LNCaP clone FGC (cell line): ENCODE results near the gene ESAM.
A peak's percentile ranks its signal among the peaks of the same experiment; 100 is the strongest.

Source experiments
- DNase-seq: peaks from one replicate; pipeline ENCODE4 v3.0.0-alpha.2; 2011; ENCODE audit warnings: low read depth
- H3K4me3 ChIP-seq: 2 replicates; pipeline ENCODE4 v1.5.1; 2011; ENCODE audit warnings: mild to moderate bottlenecking, low read depth, low read length, control low read depth
- TF ChIP-seq, protein P1 (sequence below): IDR thresholded peaks from 2 replicates; pipeline ENCODE4 v1.5.1; 2012; ENCODE audit warnings: mild to moderate bottlenecking; ENCODE audit not compliant: control insufficient read depth, insufficient read depth; ENCODE audit errors: extremely low read depth

Gene ESAM

DNA sequence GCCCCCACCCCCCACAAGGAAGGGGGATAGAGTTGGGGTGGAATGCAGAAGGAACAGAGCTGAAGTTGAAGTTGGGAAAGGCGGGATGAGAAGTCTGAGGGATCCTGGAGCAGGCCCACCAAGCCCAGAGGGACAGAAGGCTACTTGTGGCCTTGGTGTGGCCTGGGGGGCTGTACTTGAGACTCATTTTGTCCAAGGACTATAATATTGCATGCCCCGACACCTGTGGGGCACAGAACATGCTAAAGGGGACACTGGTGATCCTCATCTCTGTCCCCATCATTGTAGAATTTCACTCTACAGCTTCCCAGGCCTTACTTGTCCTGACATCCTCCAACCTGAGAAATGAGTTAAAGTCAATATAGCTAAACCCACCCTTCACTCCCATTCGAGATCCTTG, 1.3 kb downstream of the ESAM start:
- no peak overlapping the region for H3K4me3 ChIP-seq
- TF ChIP-seq, protein P1, sequence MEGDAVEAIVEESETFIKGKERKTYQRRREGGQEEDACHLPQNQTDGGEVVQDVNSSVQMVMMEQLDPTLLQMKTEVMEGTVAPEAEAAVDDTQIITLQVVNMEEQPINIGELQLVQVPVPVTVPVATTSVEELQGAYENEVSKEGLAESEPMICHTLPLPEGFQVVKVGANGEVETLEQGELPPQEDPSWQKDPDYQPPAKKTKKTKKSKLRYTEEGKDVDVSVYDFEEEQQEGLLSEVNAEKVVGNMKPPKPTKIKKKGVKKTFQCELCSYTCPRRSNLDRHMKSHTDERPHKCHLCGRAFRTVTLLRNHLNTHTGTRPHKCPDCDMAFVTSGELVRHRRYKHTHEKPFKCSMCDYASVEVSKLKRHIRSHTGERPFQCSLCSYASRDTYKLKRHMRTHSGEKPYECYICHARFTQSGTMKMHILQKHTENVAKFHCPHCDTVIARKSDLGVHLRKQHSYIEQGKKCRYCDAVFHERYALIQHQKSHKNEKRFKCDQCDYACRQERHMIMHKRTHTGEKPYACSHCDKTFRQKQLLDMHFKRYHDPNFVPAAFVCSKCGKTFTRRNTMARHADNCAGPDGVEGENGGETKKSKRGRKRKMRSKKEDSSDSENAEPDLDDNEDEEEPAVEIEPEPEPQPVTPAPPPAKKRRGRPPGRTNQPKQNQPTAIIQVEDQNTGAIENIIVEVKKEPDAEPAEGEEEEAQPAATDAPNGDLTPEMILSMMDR, result no peak

DNA sequence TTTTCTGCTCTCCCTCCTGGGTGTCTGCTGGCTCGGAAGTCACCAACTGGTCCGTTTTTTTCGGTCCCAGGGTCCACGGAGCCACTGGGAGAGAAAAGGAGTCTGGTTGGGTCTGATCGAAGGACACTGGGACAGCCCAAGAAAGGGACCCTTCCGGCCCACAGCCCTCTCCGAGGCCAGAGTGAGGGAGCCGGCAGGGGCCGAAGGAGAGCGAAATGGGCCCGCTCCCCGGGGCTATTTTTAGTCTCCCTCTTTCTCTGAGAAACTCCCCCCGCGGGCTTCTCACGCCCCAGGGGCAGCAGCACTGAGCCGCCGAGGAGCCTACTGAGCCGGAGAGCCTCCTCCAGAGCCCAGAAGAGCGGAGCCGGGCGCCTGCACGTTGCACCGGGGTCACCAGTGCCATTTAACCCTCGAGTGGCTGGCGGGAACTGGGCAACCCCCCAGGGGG, 1.9 kb downstream of the ESAM start:
- TF ChIP-seq, protein P1, result no peak
- no peak overlapping the region for H3K4me3 ChIP-seq
- no peak for DNase-seq

More for the DNA sequence above, 1.3 kb downstream of the ESAM start:
- no peak for DNase-seq

DNA sequence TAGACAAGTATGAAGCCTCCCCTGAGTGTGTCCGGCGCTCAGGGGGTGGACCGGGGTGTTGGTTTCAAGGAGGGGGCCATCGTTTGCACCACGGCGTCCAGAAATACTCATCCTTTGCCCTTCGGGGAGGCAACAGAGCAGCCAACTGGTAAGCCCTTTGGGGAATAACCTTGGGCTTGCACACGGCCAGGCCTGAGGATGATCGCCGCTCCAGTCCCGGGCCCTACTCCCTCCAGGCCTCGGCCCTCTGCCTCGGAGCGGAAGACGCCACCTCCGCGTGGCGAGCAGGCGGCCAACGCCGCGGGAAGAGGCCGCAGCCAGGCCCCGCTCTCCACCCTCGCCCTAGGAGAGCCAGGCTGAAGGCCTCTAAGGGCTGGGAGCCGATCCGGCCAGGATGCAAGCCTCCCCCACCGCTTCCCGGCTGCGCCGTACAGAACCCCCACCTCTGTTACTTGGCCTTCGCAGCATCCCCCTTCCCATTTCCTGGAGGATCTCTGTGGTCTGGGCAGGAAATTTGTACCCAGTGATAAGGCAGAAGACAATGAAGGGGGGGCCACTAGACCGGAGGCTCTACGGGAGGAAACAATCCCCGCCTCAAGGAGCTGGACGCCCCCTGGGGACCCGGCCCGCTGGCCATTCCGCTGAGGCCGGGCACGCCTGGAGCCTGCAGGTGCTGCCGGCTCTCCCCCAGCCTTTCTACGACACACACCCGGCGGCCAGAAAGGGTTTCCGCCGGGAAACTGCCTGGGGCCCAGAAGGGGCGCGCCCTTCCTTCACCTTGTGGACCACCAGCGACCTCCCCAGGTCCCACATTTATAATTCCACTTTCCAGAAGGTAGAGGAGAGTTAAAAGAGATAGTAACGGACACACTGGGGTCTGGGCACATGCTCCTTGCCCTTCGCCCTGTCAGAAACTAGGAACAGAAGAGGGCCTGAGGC, 2.6 kb downstream of the ESAM start:
- TF ChIP-seq, protein P1, result no peak
- DNase-seq, result no peak
- H3K4me3 ChIP-seq, result no peak overlapping the region

DNA sequence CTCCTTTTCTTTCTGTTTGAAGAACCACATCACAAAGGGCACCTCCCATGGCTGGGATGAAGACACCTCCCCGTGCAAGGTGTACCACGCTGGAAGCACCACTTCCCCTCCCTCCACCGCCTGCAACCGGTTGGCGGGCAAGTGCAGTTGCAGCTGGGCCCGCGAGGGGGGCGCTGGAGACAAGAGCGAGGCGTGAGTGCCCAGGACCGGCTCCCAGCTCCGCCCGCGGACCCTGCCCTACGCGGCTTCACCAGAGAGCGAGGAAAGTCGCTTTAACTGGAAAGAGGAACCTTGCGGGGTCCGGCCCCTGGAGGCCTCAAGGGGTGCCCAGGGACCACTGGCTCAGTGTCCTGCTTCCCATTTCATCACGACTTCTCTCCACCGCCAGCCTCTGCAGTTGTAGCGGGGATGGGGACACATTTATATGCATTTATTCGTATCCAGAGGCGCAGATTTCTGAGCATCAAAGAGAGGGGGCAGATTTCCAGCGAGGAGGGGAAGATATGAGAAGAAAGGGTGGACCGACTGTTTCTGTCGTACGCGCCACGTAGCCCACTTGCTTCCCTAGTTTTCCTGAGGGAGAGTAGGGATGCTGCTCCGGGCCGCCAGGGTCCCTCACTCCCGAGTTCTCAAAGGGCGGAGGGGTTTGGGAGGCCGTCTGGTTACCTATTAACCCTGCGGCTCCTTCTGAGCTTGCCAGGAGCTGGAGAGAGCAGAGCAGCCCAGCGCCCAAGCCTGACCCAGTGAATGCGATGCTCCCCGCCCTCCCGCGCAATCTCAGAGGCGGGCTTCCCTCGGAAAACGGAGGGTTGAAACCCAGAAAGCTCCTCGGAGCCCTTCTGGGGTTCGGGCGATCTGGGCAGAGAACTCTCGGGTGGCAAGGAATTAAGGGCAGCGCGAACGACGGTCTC, 3.5 kb downstream of the ESAM start:
- H3K4me3 ChIP-seq, result no peak overlapping the region
- TF ChIP-seq, protein P1, result peak; percentile 55
- no peak for DNase-seq

DNA sequence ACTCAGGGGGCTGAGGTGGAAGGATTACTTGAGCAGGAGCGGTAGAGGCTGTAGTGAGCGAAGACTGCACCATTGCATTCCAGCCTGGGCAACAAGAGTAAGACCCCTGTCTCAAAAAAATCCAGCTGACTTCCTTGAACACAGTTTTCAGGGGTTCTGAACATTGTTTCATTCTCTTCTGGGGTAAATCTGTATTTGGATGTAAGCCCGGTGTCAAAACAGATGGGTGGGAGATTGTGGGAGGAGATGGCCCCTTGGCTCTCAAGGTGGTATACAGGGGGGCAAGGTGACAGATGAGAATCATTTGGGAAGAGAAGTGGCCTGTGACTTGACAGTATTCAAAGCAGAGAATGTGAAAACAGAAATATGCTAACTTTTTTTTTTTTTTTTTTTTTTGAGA, 4.8 kb downstream of the ESAM start:
- no peak overlapping the region for H3K4me3 ChIP-seq
- DNase-seq, result no peak
- TF ChIP-seq, protein P1, result no peak

DNA sequence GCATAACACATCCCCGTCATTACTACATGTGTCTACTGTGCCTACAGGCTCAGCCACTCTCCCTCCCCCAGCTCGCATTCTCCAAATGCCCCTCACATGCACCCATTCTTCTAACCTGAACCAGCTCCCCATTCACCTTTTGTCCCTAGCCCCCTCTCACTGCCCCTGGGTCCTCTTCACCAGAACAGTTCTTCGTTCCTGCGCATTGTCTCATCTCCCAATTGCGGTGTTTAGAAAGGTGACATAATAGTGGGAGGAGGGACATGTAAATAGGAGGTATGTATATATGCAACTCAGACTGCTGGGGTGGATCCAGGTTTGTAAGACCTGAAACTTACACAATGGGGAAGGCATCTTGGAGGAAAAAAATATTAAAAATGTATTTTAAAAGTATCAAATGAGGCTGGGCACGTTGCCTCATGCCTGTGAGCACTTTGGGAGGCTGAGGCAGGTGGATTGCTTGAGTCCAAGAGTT, 5.3 kb downstream of the ESAM start:
- no peak overlapping the region for H3K4me3 ChIP-seq
- DNase-seq, result no peak
- TF ChIP-seq, protein P1, result no peak
